ENCODE data around the gene ENDOV. TPM values are rescaled to one million over a fixed set of nuclear protein-coding genes. Genes with fewer than 3 reads are reported as not detected.

The ENDOV gene
- total RNA-seq, 1 donor from 2014 or later = 30.7 TPM

DNA sequence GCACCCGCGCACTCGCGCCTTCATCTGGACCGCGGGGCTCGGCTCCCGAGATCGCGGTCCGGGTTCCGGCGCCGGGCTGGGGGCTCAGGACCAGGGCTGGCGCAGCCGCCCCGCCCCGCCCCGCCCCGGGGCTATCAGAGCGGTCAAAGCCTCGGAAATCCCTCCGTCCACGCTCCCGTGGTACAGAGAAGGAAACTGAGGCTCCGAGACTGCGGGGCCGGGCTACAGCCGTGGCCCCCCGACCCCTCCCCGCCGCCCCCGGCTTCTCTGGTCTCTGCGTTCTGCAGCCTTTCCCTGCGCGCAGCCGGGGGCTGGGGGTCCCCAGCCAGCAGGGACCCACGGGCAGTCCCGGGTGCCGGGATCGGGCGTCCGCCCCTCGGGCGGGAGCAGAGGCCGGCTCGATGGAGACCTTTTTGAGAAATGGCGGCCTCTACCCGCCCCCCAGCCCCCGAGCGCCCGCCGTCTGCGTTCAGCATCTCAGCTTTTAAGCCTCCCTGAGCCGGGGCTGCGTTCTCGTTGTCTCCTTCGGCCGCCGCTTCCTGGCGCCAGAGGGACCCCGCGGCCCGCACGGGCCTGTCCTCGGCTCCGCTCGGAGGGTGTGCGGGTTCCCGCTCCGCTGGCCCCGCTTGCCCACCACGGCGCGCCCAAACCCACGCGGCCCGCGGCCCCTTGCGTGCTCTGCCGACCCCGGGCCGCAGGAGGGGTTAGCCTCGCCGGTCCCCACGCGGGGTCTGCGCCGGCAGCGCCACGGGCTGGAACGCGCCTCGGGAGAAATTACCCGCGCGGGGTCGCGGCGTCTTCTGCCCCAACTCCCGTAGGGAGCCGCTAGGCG lies 62.9 kb downstream of the ENDOV start:
- Mint-ChIP-seq H3K4me1 (ENCODE audit: unreplicated experiment) (peaks cover 10% of the 10 kb centered on the region), H3K9me3 (no peaks in the 10 kb centered on the region), H3K4me3 (no peak overlapping the region), H3K27ac (no peak overlapping the region), H3K27me3 (peaks cover 71% of the 10 kb centered on the region), H3K36me3 (no peaks in the 10 kb centered on the region)
- no peak for DNase-seq (ENCODE audit: extremely low spot score, unreplicated experiment)
- TF ChIP-seq, protein P1, sequence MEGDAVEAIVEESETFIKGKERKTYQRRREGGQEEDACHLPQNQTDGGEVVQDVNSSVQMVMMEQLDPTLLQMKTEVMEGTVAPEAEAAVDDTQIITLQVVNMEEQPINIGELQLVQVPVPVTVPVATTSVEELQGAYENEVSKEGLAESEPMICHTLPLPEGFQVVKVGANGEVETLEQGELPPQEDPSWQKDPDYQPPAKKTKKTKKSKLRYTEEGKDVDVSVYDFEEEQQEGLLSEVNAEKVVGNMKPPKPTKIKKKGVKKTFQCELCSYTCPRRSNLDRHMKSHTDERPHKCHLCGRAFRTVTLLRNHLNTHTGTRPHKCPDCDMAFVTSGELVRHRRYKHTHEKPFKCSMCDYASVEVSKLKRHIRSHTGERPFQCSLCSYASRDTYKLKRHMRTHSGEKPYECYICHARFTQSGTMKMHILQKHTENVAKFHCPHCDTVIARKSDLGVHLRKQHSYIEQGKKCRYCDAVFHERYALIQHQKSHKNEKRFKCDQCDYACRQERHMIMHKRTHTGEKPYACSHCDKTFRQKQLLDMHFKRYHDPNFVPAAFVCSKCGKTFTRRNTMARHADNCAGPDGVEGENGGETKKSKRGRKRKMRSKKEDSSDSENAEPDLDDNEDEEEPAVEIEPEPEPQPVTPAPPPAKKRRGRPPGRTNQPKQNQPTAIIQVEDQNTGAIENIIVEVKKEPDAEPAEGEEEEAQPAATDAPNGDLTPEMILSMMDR (conservative IDR thresholded peaks at IDR 0.05) = peak; percentile 67

DNA sequence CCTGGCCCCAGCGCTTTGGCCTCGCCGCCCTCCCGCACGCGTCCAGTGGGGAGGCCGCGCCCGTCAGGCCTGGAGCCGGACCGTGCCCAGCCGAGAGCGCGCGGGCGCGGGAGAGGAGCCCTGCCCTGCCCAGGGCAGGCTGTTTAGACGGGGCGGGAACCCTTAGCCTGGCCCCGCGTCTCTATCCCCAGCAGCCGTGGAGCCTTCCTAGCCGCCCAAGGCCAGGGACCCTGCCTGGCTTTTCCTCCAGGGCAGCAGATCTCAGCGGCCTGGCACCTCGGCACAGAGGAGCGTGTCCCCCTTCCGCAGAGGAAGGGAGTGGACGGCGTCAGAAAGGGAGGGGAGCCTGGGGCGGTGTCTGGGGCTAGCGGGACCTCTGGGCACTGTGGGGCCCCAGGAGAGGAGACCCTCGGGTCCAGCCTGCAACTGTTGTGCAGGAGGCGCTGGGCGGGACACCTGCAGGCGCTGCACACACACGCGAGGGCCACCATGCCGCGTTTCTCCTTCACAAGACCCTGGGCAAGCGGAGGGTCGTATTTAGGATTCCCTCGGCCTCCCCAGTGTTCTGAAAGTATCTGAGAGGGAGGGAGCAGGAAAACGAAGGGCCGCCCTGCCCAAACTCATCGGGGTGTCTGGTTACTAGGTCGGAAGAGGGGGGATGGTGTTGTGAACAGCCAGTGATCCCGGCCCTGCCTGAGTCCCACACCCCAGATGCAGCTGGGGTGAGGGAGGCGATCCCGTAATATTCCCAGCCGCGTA lies 63.7 kb downstream of the ENDOV start:
- peaks cover 71% of the 10 kb centered on the region for H3K27me3 Mint-ChIP-seq
- TF ChIP-seq, protein P1 (conservative IDR thresholded peaks at IDR 0.05) = no peak
- peaks cover 10% of the 10 kb centered on the region for H3K4me1 Mint-ChIP-seq (ENCODE audit: unreplicated experiment)
- DNase-seq (ENCODE audit: extremely low spot score, unreplicated experiment) = no peak
- H3K4me3 Mint-ChIP-seq = peak overlapping the region; percentile 70
- H3K9me3 Mint-ChIP-seq = no peaks in the 10 kb centered on the region
- no peak overlapping the region for H3K27ac Mint-ChIP-seq
- no peaks in the 10 kb centered on the region for H3K36me3 Mint-ChIP-seq

DNA sequence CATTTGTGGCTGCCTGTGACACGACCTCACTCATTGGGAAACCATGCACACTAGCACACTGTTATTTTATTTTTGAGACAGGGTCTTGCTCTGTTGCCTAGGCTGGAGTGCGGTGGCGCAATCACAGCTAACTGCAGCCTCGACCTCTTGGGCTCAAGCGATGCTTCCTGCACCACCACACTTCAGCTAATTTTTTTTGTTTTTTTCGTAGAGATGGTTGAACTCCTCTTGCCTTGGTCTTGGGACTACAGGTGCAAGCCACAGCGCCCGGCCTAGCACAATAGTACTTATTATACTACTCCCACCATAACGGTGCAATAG lies 64.2 kb downstream of the ENDOV start:
- peak overlapping the region; percentile 70 for H3K4me3 Mint-ChIP-seq
- H3K27me3 Mint-ChIP-seq = peaks cover 70% of the 10 kb centered on the region
- H3K4me1 Mint-ChIP-seq (ENCODE audit: unreplicated experiment) = peaks cover 10% of the 10 kb centered on the region
- H3K36me3 Mint-ChIP-seq = no peaks in the 10 kb centered on the region
- H3K9me3 Mint-ChIP-seq = no peaks in the 10 kb centered on the region
- H3K27ac Mint-ChIP-seq = no peak overlapping the region
- no peak for DNase-seq (ENCODE audit: extremely low spot score, unreplicated experiment)
- TF ChIP-seq, protein P1 (conservative IDR thresholded peaks at IDR 0.05) = no peak

DNA sequence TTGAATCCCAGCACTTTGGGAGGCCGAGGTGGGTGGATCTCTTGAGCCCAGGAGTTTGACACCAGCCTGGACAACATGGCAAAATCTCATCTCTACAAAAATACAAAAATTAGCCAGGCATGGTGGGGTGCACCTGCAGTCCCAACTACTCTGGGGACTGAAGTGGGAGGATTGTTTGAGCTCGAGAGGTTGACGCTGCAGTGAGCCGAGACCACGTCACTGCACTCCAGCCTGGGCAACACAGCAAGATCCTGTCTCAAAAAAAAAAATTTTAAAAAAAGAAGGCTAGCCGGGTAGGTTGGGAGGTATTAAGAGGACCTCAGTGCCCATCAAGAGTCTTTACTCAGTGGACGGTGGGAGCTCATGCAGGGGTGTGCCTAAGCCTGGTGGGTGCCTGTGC lies 65.3 kb downstream of the ENDOV start:
- peaks cover under 1% of the 10 kb centered on the region for H3K4me1 Mint-ChIP-seq (ENCODE audit: unreplicated experiment)
- DNase-seq (ENCODE audit: extremely low spot score, unreplicated experiment) = no peak
- H3K27me3 Mint-ChIP-seq = peaks cover 61% of the 10 kb centered on the region
- H3K27ac Mint-ChIP-seq = no peak overlapping the region
- H3K36me3 Mint-ChIP-seq = no peaks in the 10 kb centered on the region
- H3K4me3 Mint-ChIP-seq = no peak overlapping the region
- no peaks in the 10 kb centered on the region for H3K9me3 Mint-ChIP-seq
- TF ChIP-seq, protein P1 (conservative IDR thresholded peaks at IDR 0.05) = no peak

DNA sequence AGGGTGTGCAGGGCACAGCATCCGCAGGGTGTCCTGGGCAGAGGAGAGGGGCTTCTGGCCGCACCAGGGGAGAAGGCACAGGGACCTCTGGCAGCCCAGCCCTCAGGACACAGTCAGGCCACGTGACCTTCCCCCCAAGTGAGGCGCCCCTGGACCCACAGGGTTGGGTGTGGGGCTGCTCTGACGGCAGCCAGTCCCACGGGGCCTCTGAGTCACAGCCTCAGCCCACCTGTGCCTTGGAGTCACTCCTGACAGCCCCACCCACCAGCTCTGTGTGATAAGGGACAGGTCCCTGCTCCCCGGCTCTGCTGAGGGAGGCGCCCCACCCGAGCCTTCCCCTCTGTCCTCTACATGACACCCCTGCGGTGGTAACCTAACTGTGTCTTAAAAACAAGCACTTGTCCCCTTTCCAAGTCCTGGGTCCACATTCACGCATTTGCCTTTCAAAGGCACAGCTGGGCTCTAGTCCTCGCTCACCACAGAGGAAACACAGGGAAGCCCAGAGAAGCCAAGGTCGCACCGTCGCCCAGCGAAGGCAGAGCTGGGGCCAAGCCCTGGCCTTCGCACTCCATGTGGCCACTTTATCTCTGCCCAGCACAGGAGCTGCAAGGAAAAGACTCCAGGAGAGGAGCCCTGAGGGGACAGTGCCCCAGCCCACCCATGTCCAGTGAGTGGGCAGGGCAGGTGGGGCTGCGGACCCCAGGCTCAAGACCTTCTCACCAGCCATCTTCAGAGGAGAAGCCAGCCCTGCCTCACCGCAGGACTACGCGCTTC lies 66.5 kb downstream of the ENDOV start:
- TF ChIP-seq, protein P1 (conservative IDR thresholded peaks at IDR 0.05) = no peak
- Mint-ChIP-seq H3K36me3 (no peaks in the 10 kb centered on the region), H3K9me3 (no peaks in the 10 kb centered on the region), H3K4me3 (no peak overlapping the region), H3K4me1 (ENCODE audit: unreplicated experiment) (no peaks in the 10 kb centered on the region), H3K27ac (no peak overlapping the region), H3K27me3 (peaks cover 64% of the 10 kb centered on the region)
- no peak for DNase-seq (ENCODE audit: extremely low spot score, unreplicated experiment)
